ENCODE data around the gene ZNF844. TPM values are rescaled to one million over a fixed set of nuclear protein-coding genes. Genes with fewer than 3 reads are reported as not detected.

ZNF844 gene
- total RNA-seq, 1 experiment from 2014 or later, result not detected

GRCh38 chr19:12034198-12034597 lies 30.3 kb upstream of the ZNF844 start:
- ChIA-PET CTCF (no interaction called here), POLR2A (no interaction called here), RAD21 (ENCODE audit: low non-redundant PET in 1 of 2, low total read pairs in 2 of 2, uncharacterized antibody in 2 of 2, unreplicated experiment in 2 of 2) (no interaction called here)
- no peak for ATAC-seq
- Histone ChIP-seq H4K20me1 (ENCODE audit: insufficient read depth) (no peaks in the 10 kb centered on the region), H3K36me3 (ENCODE audit: control insufficient read depth in 1 of 2, insufficient read depth in 2 of 2, low read length in 2 of 2) (no peaks in the 10 kb centered on the region), H3K79me2 (ENCODE audit: insufficient read depth, low read length) (no peaks in the 10 kb centered on the region), H3K9me2 (ENCODE audit: insufficient read depth) (no peaks in the 10 kb centered on the region), H3K27ac (ENCODE audit: low read depth, low read length) (no peak overlapping the region), H2AFZ (ENCODE audit: low read depth, low read length, poor library complexity, severe bottlenecking) (no peak overlapping the region), H3K4me2 (ENCODE audit: low read length) (no peak overlapping the region), H3K27me3 (ENCODE audit: insufficient read depth, low read length) (no peaks in the 10 kb centered on the region), H3K9ac (ENCODE audit: low read length) (no peak overlapping the region), H3K9me3 (ENCODE audit: control insufficient read depth in 1 of 2, insufficient read depth in 1 of 2, low read depth in 1 of 2, low read length in 2 of 2) (peaks cover 0 to 7% of the 10 kb centered on the region in 2 experiments; a peak in 2 of 4 replicates), H3K4me3 (replicated peaks in 1 of 2; ENCODE audit: low read depth in 1 of 2, low read length in 2 of 2) (no peak overlapping the region), H3K4me1 (ENCODE audit: control insufficient read depth in 1 of 2, insufficient read depth in 2 of 2, low read length in 2 of 2) (no peaks in the 10 kb centered on the region)
- intact Hi-C loops (cut with micrococcal nuclease), result no loop called here
- TF ChIP-seq SRF (IDR thresholded peaks at IDR 0.05; ENCODE audit: low read depth) (no peak), YY1 (IDR thresholded peaks at IDR 0.05; ENCODE audit: extremely low read depth, insufficient replicate concordance, low read depth, low read length) (no peak), RAD21 (IDR thresholded peaks at IDR 0.05; ENCODE audit: low read depth) (no peak), ELF1 (IDR thresholded peaks at IDR 0.05; ENCODE audit: borderline replicate concordance, low read depth) (no peak), ATF3 (IDR thresholded peaks at IDR 0.05) (no peak), EGR1 (IDR thresholded peaks at IDR 0.05; ENCODE audit: low read depth) (no peak), CTCF (IDR thresholded peaks at IDR 0.05 in 2 of 3, conservative IDR thresholded peaks at IDR 0.05 in 1 of 3; ENCODE audit: borderline replicate concordance in 1 of 3, insufficient read depth in 1 of 3, low read depth in 2 of 3, low read length in 2 of 3) (no peak), FOSL1 (IDR thresholded peaks at IDR 0.05; ENCODE audit: low read depth) (no peak), CEBPB (IDR thresholded peaks at IDR 0.05; ENCODE audit: low read depth) (no peak), POLR2AphosphoS5 (IDR thresholded peaks at IDR 0.05; ENCODE audit: low read depth, low read length) (no peak), POLR2A (IDR thresholded peaks at IDR 0.05; ENCODE audit: borderline replicate concordance, extremely low read depth, insufficient read depth, insufficient read length) (no peak), ZBTB33 (IDR thresholded peaks at IDR 0.05; ENCODE audit: extremely low read depth, insufficient replicate concordance, low read length) (no peak)
- BruUV-seq (replicated peaks), result no TSS peak
- no peak for DNase-seq (ENCODE audit: low read depth, low spot score)
